HepG2 (cell line): Measurements from ENCODE around the gene SLC7A10. TPM values are rescaled to one million over a fixed set of nuclear protein-coding genes. Genes with fewer than 3 reads are reported as not detected.

Experiments used
- AKAP8 ChIP-seq: sonication (generic); formaldehyde crosslinking; IDR thresholded peaks from 2 replicates; pipeline ENCODE4 v1.5.1; 2020; ENCODE audit warnings: mild to moderate bottlenecking, missing genetic modification reagents
- ARNTL ChIP-seq: sonication (generic); formaldehyde crosslinking; IDR thresholded peaks from 2 replicates; pipeline ENCODE4 v1.4.0; 2020; ENCODE audit warnings: mild to moderate bottlenecking, missing genetic modification reagents
- ATF4 ChIP-seq, 2 experiments: fragments of 450-650 bp in 1 of 2; sonication (generic) in 1 of 2; formaldehyde crosslinking; IDR thresholded peaks; 2 replicates each; pipeline versions ENCODE4 v1.5.0 to v1.8.0; 2020 to 2022; ENCODE audit warnings: mild to moderate bottlenecking in 1 of 2, missing genetic modification reagents in 1 of 2
- DNMT3B ChIP-seq: conservative IDR thresholded peaks from 2 replicates; pipeline ENCODE4 v1.6.1; 2016; ENCODE audit warnings: missing biosample characterization, control low read depth
- FOXA1 ChIP-seq, 2 experiments: fragments of 450-650 bp in 1 of 2; sonication (generic) in 1 of 2; formaldehyde crosslinking in 1 of 2; IDR thresholded peaks; 2 replicates each; pipeline versions ENCODE4 v1.4.0 to v1.6.1; 2016 to 2020; ENCODE audit warnings: missing genetic modification reagents in 1 of 2
- HHEX ChIP-seq: IDR thresholded peaks from 2 replicates; pipeline ENCODE4 v1.6.1; 2016; ENCODE audit warnings: control low read depth
- HNRNPL ChIP-seq: fragments of 200-400 bp; formaldehyde crosslinking; IDR thresholded peaks from 2 replicates; pipeline ENCODE4 v1.6.1; 2017; ENCODE audit warnings: mild to moderate bottlenecking, low read depth, low read length
- LCORL ChIP-seq, 2 experiments: fragments of 450-650 bp in 1 of 2; sonication (generic) in 1 of 2; formaldehyde crosslinking in 1 of 2; IDR thresholded peaks; 2 replicates each; pipeline versions ENCODE4 v1.5.0 to v1.6.1; 2017 to 2020; ENCODE audit warnings: antibody characterized with exemption in 1 of 2, missing genetic modification reagents in 1 of 2
- MTF1 ChIP-seq: sonication (generic); formaldehyde crosslinking; IDR thresholded peaks from 2 replicates; pipeline ENCODE4 v1.5.0; 2020; ENCODE audit warnings: missing genetic modification reagents
- PRPF4 ChIP-seq: fragments of 200-400 bp; formaldehyde crosslinking; IDR thresholded peaks from 2 replicates; pipeline ENCODE4 v1.6.1; 2016; ENCODE audit warnings: low read length, low read depth; ENCODE audit not compliant: poor library complexity, severe bottlenecking
- RFXANK ChIP-seq: IDR thresholded peaks from 2 replicates; pipeline ENCODE4 v1.6.1; 2016
- SETDB1 ChIP-seq: sonication (generic); formaldehyde crosslinking; IDR thresholded peaks from 2 replicates; pipeline ENCODE4 v1.5.1; 2020; ENCODE audit warnings: missing genetic modification reagents, mild to moderate bottlenecking, borderline replicate concordance
- SOX5 ChIP-seq: IDR thresholded peaks from 2 replicates; pipeline ENCODE4 v1.6.1; 2016; ENCODE audit warnings: borderline replicate concordance
- SP5 ChIP-seq: IDR thresholded peaks from 2 replicates; pipeline ENCODE4 v1.6.1; 2016; ENCODE audit warnings: low read depth, borderline replicate concordance
- TAF15 ChIP-seq: fragments of 200-400 bp; formaldehyde crosslinking; IDR thresholded peaks from one replicate; pipeline ENCODE4 v1.6.1; 2018; ENCODE audit warnings: mild to moderate bottlenecking, low read depth, low read length; ENCODE audit not compliant: poor library complexity, severe bottlenecking
- TEAD2 ChIP-seq: sonication (generic); formaldehyde crosslinking; IDR thresholded peaks from 2 replicates; pipeline ENCODE4 v1.9.0; 2021; ENCODE audit warnings: missing genetic modification reagents
- UBTF ChIP-seq: sonication (generic); formaldehyde crosslinking; IDR thresholded peaks from 2 replicates; pipeline ENCODE4 v1.4.0; 2020; ENCODE audit warnings: mild to moderate bottlenecking, missing genetic modification reagents
- ZFP1 ChIP-seq: IDR thresholded peaks from 2 replicates; pipeline ENCODE4 v1.6.1; 2016
- ZFP41 ChIP-seq: sonication (generic); formaldehyde crosslinking; IDR thresholded peaks from 2 replicates; pipeline ENCODE4 v1.4.0; 2020; ENCODE audit warnings: mild to moderate bottlenecking, missing genetic modification reagents, borderline replicate concordance
- ZNF263 ChIP-seq: sonication (generic); formaldehyde crosslinking; IDR thresholded peaks from 2 replicates; pipeline ENCODE4 v1.4.0; 2020; ENCODE audit warnings: missing genetic modification reagents
- ZNF362 ChIP-seq: sonication (generic); formaldehyde crosslinking; IDR thresholded peaks from 2 replicates; pipeline ENCODE4 v1.4.0; 2020; ENCODE audit warnings: missing genetic modification reagents, mild to moderate bottlenecking, borderline replicate concordance
- ZNF496 ChIP-seq: sonication (generic); formaldehyde crosslinking; IDR thresholded peaks from 2 replicates; pipeline ENCODE4 v1.8.1; 2023; ENCODE audit warnings: mild to moderate bottlenecking, moderate library complexity, missing genetic modification reagents; ENCODE audit not compliant: insufficient replicate concordance
- ZNF605 ChIP-seq: sonication (generic); formaldehyde crosslinking; IDR thresholded peaks from 2 replicates; pipeline ENCODE4 v1.8.0; 2022; ENCODE audit warnings: mild to moderate bottlenecking, missing genetic modification reagents
- ZNF660 ChIP-seq: sonication (generic); formaldehyde crosslinking; IDR thresholded peaks from 2 replicates; pipeline ENCODE4 v1.5.1; 2020; ENCODE audit warnings: mild to moderate bottlenecking, low read depth, missing genetic modification reagents, borderline replicate concordance
- ZNF747 ChIP-seq: sonication (generic); formaldehyde crosslinking; IDR thresholded peaks from 2 replicates; pipeline ENCODE4 v1.8.1; 2023; ENCODE audit warnings: missing genetic modification reagents, mild to moderate bottlenecking, borderline replicate concordance
- polyA plus RNA-seq, 8 experiments: library from polyadenylated mRNA; depleted of rRNA in 3 of 8; stranded (reverse) in 7 of 8; unstranded in 1 of 8; fragments of >200 nt; fragmentation: Illumina TruSeq in 4 of 8; extraction: Trizol in 4 of 8; gene quantifications; 2 replicates each; pipeline versions ENCODE4 v1.2.1 to v1.2.3, GENCODE V29; 2011 to 2016; ENCODE audit warnings: low read depth in 4 of 8, missing spikeins in 1 of 8, mixed read lengths in 1 of 8; ENCODE audit not compliant: insufficient read depth in 1 of 8
- total RNA-seq, 5 experiments: library from RNA; depleted of rRNA; stranded (reverse); fragments of >200 nt; fragmentation: Illumina TruSeq; extraction: Trizol; gene quantifications; 2 replicates each; pipeline ENCODE4 v1.2.3, GENCODE V29; 2016; ENCODE audit warnings: low read depth in 1 of 5
- TF ChIP-seq, protein P1 (sequence below): sonication (generic); formaldehyde crosslinking; IDR thresholded peaks from 2 replicates; pipeline ENCODE4 v1.8.1; 2023; ENCODE audit warnings: mild to moderate bottlenecking, inconsistent platforms, moderate library complexity, missing genetic modification reagents, borderline replicate concordance

Gene SLC7A10
- total and polyA plus RNA-seq, 2 of the 13 experiments (the other 11 are each of a cell fraction or from before 2014, with no cell fraction given), result 1.1 to 2.2 TPM

DNA sequence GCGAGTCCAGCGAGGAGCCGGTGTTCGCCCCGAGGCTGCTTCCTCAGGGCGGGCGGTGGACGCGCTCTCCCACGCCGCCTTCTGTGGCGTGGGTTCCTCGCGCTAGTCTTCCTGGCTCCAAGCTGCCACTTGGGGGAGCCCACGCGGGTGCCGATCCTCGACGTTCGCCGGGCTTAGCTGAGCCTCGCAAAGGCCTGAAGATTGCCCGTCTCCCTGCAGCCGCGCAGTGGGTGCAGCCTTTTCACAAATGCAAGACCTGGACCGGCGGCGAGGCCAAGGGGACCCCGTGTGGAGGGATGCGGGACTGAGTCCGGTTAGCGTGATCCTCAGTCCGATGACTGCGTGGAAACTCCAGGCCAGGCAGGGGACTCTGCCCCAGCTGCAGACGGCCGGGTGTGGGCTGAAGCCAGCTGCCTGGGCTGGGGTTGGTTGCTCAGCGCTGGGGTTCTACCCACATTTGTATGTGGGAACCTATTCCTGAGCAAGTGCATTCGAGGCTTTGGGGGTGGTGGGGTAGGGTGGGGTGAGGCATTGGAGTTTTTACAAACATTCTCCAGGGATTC, 48.2 kb downstream of the SLC7A10 start (continued):
- TF ChIP-seq SP5, result no peak
- peak; percentile 12 for TF ChIP-seq UBTF (CRISPR knock-in tag)
- TF ChIP-seq ZNF747, result no peak
- no peak for TF ChIP-seq PRPF4
- TF ChIP-seq ZFP41, result no peak
- peak; percentile 39; the same call in 1 of the 2 replicates for TF ChIP-seq MTF1 (CRISPR knock-in tag)
- no peak for TF ChIP-seq TEAD2 (CRISPR knock-in tag)
- TF ChIP-seq SOX5, result no peak
- no peak for TF ChIP-seq LCORL (IDR thresholded peaks at IDR 0.05)
- no peak for TF ChIP-seq LCORL (CRISPR knock-in tag; IDR thresholded peaks at IDR 0.05)
- no peak for TF ChIP-seq HHEX (CRISPR knock-in tag)
- no peak for TF ChIP-seq ZNF496 (CRISPR knock-in tag)
- no peak for TF ChIP-seq SETDB1 (CRISPR knock-in tag)
- no peak for TF ChIP-seq RFXANK (CRISPR knock-in tag)
- TF ChIP-seq ATF4 (CRISPR knock-in tag; IDR thresholded peaks at IDR 0.05), result no peak
- TF ChIP-seq FOXA1 (IDR thresholded peaks at IDR 0.05), result no peak
- no peak for TF ChIP-seq FOXA1 (CRISPR knock-in tag; IDR thresholded peaks at IDR 0.05)
- TF ChIP-seq DNMT3B (CRISPR knock-in tag), result no peak
- TF ChIP-seq HNRNPL, result no peak
- TF ChIP-seq, protein P1, sequence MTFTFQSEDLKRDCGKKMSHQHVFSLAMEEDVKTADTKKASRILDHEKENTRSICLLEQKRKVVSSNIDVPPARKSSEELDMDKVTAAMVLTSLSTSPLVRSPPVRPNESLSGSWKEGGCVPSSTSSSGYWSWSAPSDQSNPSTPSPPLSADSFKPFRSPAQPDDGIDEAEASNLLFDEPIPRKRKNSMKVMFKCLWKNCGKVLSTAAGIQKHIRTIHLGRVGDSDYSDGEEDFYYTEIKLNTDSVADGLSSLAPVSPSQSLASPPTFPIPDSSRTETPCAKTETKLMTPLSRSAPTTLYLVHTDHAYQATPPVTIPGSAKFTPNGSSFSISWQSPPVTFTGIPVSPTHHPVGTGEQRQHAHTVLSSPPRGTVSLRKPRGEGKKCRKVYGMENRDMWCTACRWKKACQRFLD (CRISPR knock-in tag), result peak; percentile 2; the same call in 1 of the 2 replicates
- TF ChIP-seq TAF15, result peak; percentile 11
- no peak for TF ChIP-seq ARNTL (CRISPR knock-in tag)
- TF ChIP-seq ZNF362 (CRISPR knock-in tag), result no peak
- no peak for TF ChIP-seq ZNF660 (CRISPR knock-in tag)
- TF ChIP-seq ZFP1 (CRISPR knock-in tag), result no peak
- TF ChIP-seq ZNF263 (CRISPR knock-in tag), result no peak
- TF ChIP-seq ZNF605 (CRISPR knock-in tag), result no peak
- TF ChIP-seq AKAP8, result no peak
